Natural killer cell (primary cell): Measurements from ENCODE around the gene RIC3. TPM values are rescaled to one million over a fixed set of nuclear protein-coding genes. Genes with fewer than 3 reads are reported as not detected.
A peak's percentile ranks its signal among the peaks of the same experiment; 100 is the strongest.

Source experiments
- ATAC-seq, 3 donors: fragments of 150-1000 bp in 2 of 3; fragments of 200-7000 bp in 1 of 3; cut with Tn5 transposase; 1 replicate in 1 of 3; 2 replicates in 2 of 3; pipeline ENCODE4 v1.10.0; 2021; ENCODE audit warnings: mild to moderate bottlenecking in 2 of 3, moderate library complexity in 2 of 3
- DNase-seq, 2 donors: peaks; one replicate each; pipeline versions ENCODE4 v3.0.0 to v3.0.0-alpha.2; 2013 to 2021; ENCODE audit warnings: mixed read lengths in 1 of 2
- H3K27ac ChIP-seq: one replicate; pipeline ENCODE4 v1.5.1; 2013; ENCODE audit warnings: mild to moderate bottlenecking, low read length
- H3K27me3 ChIP-seq: one replicate; pipeline ENCODE4 v1.6.1; 2013; ENCODE audit warnings: low read length; ENCODE audit not compliant: control insufficient read depth, insufficient read depth
- H3K36me3 ChIP-seq: one replicate; pipeline ENCODE4 v1.6.1; 2013; ENCODE audit warnings: low read length; ENCODE audit not compliant: control insufficient read depth, insufficient read depth
- H3K4me1 ChIP-seq: one replicate; pipeline ENCODE4 v1.6.1; 2013; ENCODE audit warnings: low read length; ENCODE audit not compliant: control insufficient read depth, insufficient read depth
- H3K4me3 ChIP-seq: one replicate; pipeline ENCODE4 v1.5.1; 2013; ENCODE audit warnings: low read length
- H3K9me3 ChIP-seq: one replicate; pipeline ENCODE4 v1.6.1; 2013; ENCODE audit warnings: low read length; ENCODE audit not compliant: control insufficient read depth, insufficient read depth
- H3K27ac Mint-ChIP-seq, 2 donors: one replicate each; pipeline ENCODE4 v1.8.0; 2022; ENCODE audit warnings: mild to moderate bottlenecking in 2 of 2, mixed read lengths in 2 of 2, moderate library complexity in 1 of 2
- H3K27me3 Mint-ChIP-seq, 2 donors: one replicate each; pipeline ENCODE4 v1.8.0; 2022; ENCODE audit warnings: low read depth in 2 of 2, mixed read lengths in 2 of 2
- H3K36me3 Mint-ChIP-seq: one replicate; pipeline ENCODE4 v1.8.0; 2022; ENCODE audit warnings: mixed read lengths
- H3K4me1 Mint-ChIP-seq, 2 donors: one replicate each; pipeline ENCODE4 v1.8.0; 2022; ENCODE audit warnings: mixed read lengths in 2 of 2
- H3K4me3 Mint-ChIP-seq: one replicate; pipeline ENCODE4 v1.8.0; 2022; ENCODE audit warnings: mild to moderate bottlenecking, moderate library complexity, mixed read lengths
- H3K9me3 Mint-ChIP-seq, 2 donors: one replicate each; pipeline ENCODE4 v1.8.0; 2022; ENCODE audit warnings: mixed read lengths in 2 of 2
- CTCF ChIP-seq: fragments of 200-600 bp; IDR thresholded peaks from one replicate; pipeline ENCODE4 v1.8.0; 2022; ENCODE audit warnings: antibody characterized with exemption
- WGBS: methylation state at CpG from one replicate; pipeline ENCODE4 v1.1.7; 2013; ENCODE audit warnings: missing lambda C conversion rate; ENCODE audit not compliant: insufficient coverage; 5-methylcytosine and 5-hydroxymethylcytosine counted together
- intact Hi-C: fragments of 100-400 bp; cut with micrococcal nuclease; formaldehyde crosslinking; loops from one replicate; pipeline ENCODE4 v1.14.2; 2022
- total RNA-seq, 4 donors: library from RNA; stranded (reverse); fragments of 120-200 nt in 1 of 4; gene quantifications; one replicate each; pipeline versions ENCODE4 v1.2.3 to v1.2.4, GENCODE V29; 2013 to 2022

RIC3 gene
- total RNA-seq, 3 donors from 2014 or later (not counting 1 experiment from before 2014, with no cell fraction given) = 3.5 to 4.7 (median 3.6) TPM

DNA sequence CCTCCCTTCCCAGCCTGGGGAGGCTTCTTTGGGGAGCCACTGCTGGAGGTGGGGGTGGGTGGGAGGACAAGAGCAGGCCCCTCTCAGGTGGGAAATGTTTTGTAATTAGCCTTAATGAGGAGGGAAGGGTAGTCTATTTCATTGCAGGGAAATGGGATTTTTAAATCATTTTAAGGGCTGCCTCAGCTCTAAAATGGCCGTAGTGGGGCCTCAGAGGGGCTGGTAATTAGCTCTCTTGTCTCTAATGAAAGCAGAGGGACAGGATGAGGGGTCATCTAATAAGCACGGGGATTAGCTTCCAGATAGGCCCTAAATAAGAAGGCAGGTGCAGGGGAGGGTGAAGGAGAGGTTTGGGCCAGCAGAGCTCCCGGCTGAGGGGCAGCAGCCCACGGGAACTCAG, 48.3 kb upstream of the RIC3 start:
- intact Hi-C loops = no loop called here
- H3K4me1 ChIP-seq = no peaks in the 10 kb centered on the region
- H3K4me3 Mint-ChIP-seq = no peak overlapping the region
- H3K4me1 Mint-ChIP-seq = no peaks in the 10 kb centered on the region
- no peaks in the 10 kb centered on the region for H3K9me3 Mint-ChIP-seq
- H3K27me3 Mint-ChIP-seq = peaks cover 4 to 49% of the 10 kb centered on the region in 2 donors
- DNase-seq (no peak), ATAC-seq (no peak)
- H3K4me3 ChIP-seq = no peak overlapping the region
- no peak overlapping the region for H3K27ac ChIP-seq
- peaks cover 4% of the 10 kb centered on the region for H3K27me3 ChIP-seq
- WGBS = 73% methylated on average over 3 of the region's 4 CpGs
- no peaks in the 10 kb centered on the region for H3K9me3 ChIP-seq
- TF ChIP-seq CTCF = no peak
- H3K36me3 Mint-ChIP-seq = no peaks in the 10 kb centered on the region
- no peaks in the 10 kb centered on the region for H3K36me3 ChIP-seq
- no peak overlapping the region for H3K27ac Mint-ChIP-seq

DNA sequence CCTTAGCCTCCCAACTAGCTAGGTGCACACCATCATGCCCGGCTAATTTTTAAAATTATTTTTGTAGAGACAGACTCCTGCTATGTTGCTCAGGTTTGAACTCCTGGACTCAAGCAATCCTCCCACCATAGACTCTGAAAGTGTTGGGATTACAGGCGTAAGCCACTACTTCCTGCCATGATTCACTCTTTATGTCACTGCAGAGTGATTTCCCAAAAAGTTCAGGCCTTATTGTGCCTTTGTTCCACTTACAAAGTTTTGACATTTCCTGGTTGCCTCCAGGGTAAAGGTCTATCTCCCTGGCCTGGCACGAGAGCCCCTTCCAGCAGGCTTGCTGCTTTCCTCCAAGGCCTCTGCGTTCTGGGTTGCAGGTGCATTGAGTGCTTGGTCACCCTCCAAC, 44.6 kb upstream of the RIC3 start:
- Histone ChIP-seq H3K9me3 (no peaks in the 10 kb centered on the region), H3K36me3 (no peaks in the 10 kb centered on the region), H3K27ac (no peak overlapping the region), H3K4me3 (no peak overlapping the region), H3K4me1 (no peaks in the 10 kb centered on the region), H3K27me3 (peaks cover 2% of the 10 kb centered on the region)
- WGBS = 86% methylated on average over 4 of the region's 4 CpGs
- TF ChIP-seq CTCF = no peak
- H3K36me3 Mint-ChIP-seq = no peaks in the 10 kb centered on the region
- ATAC-seq (no peak), DNase-seq (no peak)
- no peak overlapping the region for H3K4me3 Mint-ChIP-seq
- no peaks in the 10 kb centered on the region for H3K4me1 Mint-ChIP-seq
- H3K27me3 Mint-ChIP-seq = peaks cover 9 to 50% of the 10 kb centered on the region in 2 donors
- H3K9me3 Mint-ChIP-seq = no peaks in the 10 kb centered on the region
- H3K27ac Mint-ChIP-seq = no peak overlapping the region
- intact Hi-C loops = no loop called here

DNA sequence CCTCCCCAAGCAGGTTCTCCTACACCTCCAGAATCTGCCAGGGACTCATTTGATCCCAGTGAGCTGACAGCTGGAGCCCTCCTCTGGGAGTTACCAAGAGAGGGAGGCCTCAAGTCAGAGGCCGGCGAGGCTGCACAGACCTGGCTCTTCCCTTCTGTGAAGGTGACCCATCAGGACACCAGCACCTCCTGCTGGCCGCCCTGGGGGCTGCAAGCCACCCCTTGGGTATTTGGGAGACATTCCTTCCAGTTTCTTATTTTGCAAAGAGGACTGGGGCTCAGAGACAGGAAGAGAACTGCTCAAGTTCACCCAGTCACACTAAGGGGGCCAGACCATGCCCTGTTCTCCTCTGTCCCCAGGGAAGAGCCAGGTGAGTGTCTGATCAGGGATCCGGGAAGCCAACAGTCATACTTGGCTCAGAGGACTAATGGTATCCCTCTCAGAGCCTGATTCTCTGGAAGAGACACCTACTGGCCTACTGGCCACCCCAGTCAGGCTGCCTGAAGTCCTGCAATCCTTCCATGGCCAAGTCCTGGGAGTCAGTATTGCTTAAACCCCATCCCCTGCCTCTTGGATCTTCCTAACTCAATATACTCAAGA, 40.5 kb upstream of the RIC3 start:
- Mint-ChIP-seq H3K27ac (no peak overlapping the region), H3K4me3 (no peak overlapping the region), H3K36me3 (no peaks in the 10 kb centered on the region), H3K9me3 (no peaks in the 10 kb centered on the region), H3K27me3 (peaks cover 22 to 59% of the 10 kb centered on the region in 2 donors), H3K4me1 (peaks cover 0 to 8% of the 10 kb centered on the region in 2 donors)
- H3K4me1 ChIP-seq = peaks cover 15% of the 10 kb centered on the region
- no peak overlapping the region for H3K4me3 ChIP-seq
- H3K27ac ChIP-seq = no peak overlapping the region
- intact Hi-C loops = no loop called here
- 78% methylated on average over 4 of the region's 4 CpGs for WGBS
- H3K36me3 ChIP-seq = no peaks in the 10 kb centered on the region
- H3K9me3 ChIP-seq = no peaks in the 10 kb centered on the region
- ATAC-seq = no peak
- peak in 1 of 2 donors; percentile 13 for DNase-seq
- H3K27me3 ChIP-seq = peaks cover 4% of the 10 kb centered on the region
- TF ChIP-seq CTCF = peak; percentile 18
